Neural cell (in vitro differentiated cells): ENCODE measurements around the gene ATP11C. TPM values are rescaled to one million over a fixed set of nuclear protein-coding genes. Genes with fewer than 3 reads are reported as not detected.

Experiments
- H2AFZ ChIP-seq: fragments of 200-600, 300-800 bp; sonication (generic), shearing (Covaris generic); 2 replicates; pipeline ENCODE4 v1.6.0; 2014; ENCODE audit warnings: low read depth, mild to moderate bottlenecking, antibody characterized with exemption, low read length, moderate library complexity
- H3F3A ChIP-seq: fragments of 200-600 bp; shearing (Covaris generic); 2 replicates; pipeline ENCODE4 v1.6.1; 2016; ENCODE audit warnings: mild to moderate bottlenecking, moderate library complexity, mixed read lengths, antibody characterized with exemption, low read length; ENCODE audit not compliant: insufficient read depth, poor library complexity, severe bottlenecking
- H3K27ac ChIP-seq: fragments of 200-600, 300-800 bp; sonication (generic), shearing (Covaris generic); 2 replicates; pipeline ENCODE4 v1.5.1; 2014; ENCODE audit warnings: mild to moderate bottlenecking, low read length, moderate library complexity
- H3K27me3 ChIP-seq: fragments of 300-800, 200-600 bp; sonication (generic), shearing (Covaris generic); 2 replicates; pipeline ENCODE4 v1.6.0; 2014; ENCODE audit warnings: mild to moderate bottlenecking, low read depth, low read length, moderate library complexity; ENCODE audit not compliant: insufficient read depth
- H3K36me3 ChIP-seq: fragments of 300-800, 200-600 bp; sonication (generic), shearing (Covaris generic); 2 replicates; pipeline ENCODE4 v1.5.1; 2014; ENCODE audit warnings: mild to moderate bottlenecking, antibody characterized with exemption, low read length, moderate library complexity; ENCODE audit not compliant: insufficient read depth
- H3K4me2 ChIP-seq: fragments of 300-800, 200-600 bp; sonication (generic), shearing (Covaris generic); 2 replicates; pipeline ENCODE4 v1.6.0; 2014; ENCODE audit warnings: mild to moderate bottlenecking, low read length
- H3K4me3 ChIP-seq: fragments of 300-800, 200-600 bp; sonication (generic), shearing (Covaris generic); 2 replicates; pipeline ENCODE4 v1.5.1; 2014; ENCODE audit warnings: mild to moderate bottlenecking, low read length, moderate library complexity
- H3K79me2 ChIP-seq: fragments of 200-600 bp; shearing (Covaris generic); replicated peaks from 2 replicates; pipeline ENCODE4 v1.6.0; 2014; ENCODE audit warnings: mild to moderate bottlenecking, low read length, moderate library complexity; ENCODE audit not compliant: insufficient read depth
- H3K9ac ChIP-seq: fragments of 300-800, 200-600 bp; sonication (generic), shearing (Covaris generic); 2 replicates; pipeline ENCODE4 v1.6.1; 2016; ENCODE audit warnings: mild to moderate bottlenecking, low read length, mixed read lengths
- H3K9me2 ChIP-seq: fragments of 200-600 bp; shearing (Covaris generic); 2 replicates; pipeline ENCODE4 v1.6.1; 2016; ENCODE audit warnings: mild to moderate bottlenecking, low read length, mixed read lengths; ENCODE audit not compliant: insufficient read depth
- H3K9me3 ChIP-seq: fragments of 200-600, 300-800 bp; sonication (generic), shearing (Covaris generic); 2 replicates; pipeline ENCODE4 v1.6.1; 2016; ENCODE audit warnings: mild to moderate bottlenecking, mixed run types, low read length, moderate library complexity, mixed read lengths
- H4K20me1 ChIP-seq: fragments of 200-600 bp; shearing (Covaris generic); 2 replicates; pipeline ENCODE4 v1.6.1; 2016; ENCODE audit warnings: mild to moderate bottlenecking, mixed run types; ENCODE audit not compliant: insufficient read depth
- EP300 ChIP-seq: fragments of 450-650 bp; conservative IDR thresholded peaks from 2 replicates; pipeline ENCODE4 v1.6.1; 2014; ENCODE audit warnings: antibody characterized with exemption, mild to moderate bottlenecking, moderate library complexity; ENCODE audit not compliant: poor library complexity, severe bottlenecking
- EZH2 ChIP-seq: fragments of 200-600, 300-800 bp; shearing (Covaris generic), sonication (generic); IDR thresholded peaks from 2 replicates; pipeline ENCODE4 v1.6.1; 2014; ENCODE audit warnings: antibody characterized with exemption, low read length, borderline replicate concordance, mild to moderate bottlenecking; ENCODE audit not compliant: insufficient read depth, poor library complexity, severe bottlenecking
- MXI1 ChIP-seq: fragments of 450-650 bp; conservative IDR thresholded peaks from 2 replicates; pipeline ENCODE4 v1.6.1; 2014; ENCODE audit warnings: antibody characterized with exemption, mild to moderate bottlenecking; ENCODE audit not compliant: poor library complexity, severe bottlenecking
- POLR2AphosphoS5 ChIP-seq: IDR thresholded peaks from 2 replicates; pipeline ENCODE4 v1.6.1; 2012
- RAD21 ChIP-seq: fragments of 450-650 bp; conservative IDR thresholded peaks from 2 replicates; pipeline ENCODE4 v1.6.1; 2014; ENCODE audit warnings: antibody characterized with exemption, mild to moderate bottlenecking, moderate library complexity
- REST ChIP-seq: IDR thresholded peaks from 2 replicates; pipeline ENCODE4 v1.6.1; 2012; ENCODE audit warnings: borderline replicate concordance
- SMC3 ChIP-seq: fragments of 450-650 bp; conservative IDR thresholded peaks from 2 replicates; pipeline ENCODE4 v1.6.1; 2014; ENCODE audit warnings: antibody characterized with exemption, mild to moderate bottlenecking, moderate library complexity; ENCODE audit not compliant: poor library complexity
- TAF1 ChIP-seq: IDR thresholded peaks from 2 replicates; pipeline ENCODE4 v1.6.1; 2012; ENCODE audit warnings: low read depth
- polyA plus RNA-seq: library from polyadenylated mRNA; depleted of rRNA; stranded (reverse); fragments of >200 nt; gene quantifications from 2 replicates; pipeline ENCODE4 v1.2.3, GENCODE V29; 2014
- TF ChIP-seq, protein P1 (sequence below): fragments of 450-650 bp; IDR thresholded peaks from 2 replicates; pipeline ENCODE4 v1.5.1; 2014; ENCODE audit warnings: antibody characterized with exemption, mild to moderate bottlenecking, moderate library complexity; ENCODE audit not compliant: poor library complexity, severe bottlenecking

Gene ATP11C
- polyA plus RNA-seq, 1 donor from 2014 or later: 111 TPM

DNA sequence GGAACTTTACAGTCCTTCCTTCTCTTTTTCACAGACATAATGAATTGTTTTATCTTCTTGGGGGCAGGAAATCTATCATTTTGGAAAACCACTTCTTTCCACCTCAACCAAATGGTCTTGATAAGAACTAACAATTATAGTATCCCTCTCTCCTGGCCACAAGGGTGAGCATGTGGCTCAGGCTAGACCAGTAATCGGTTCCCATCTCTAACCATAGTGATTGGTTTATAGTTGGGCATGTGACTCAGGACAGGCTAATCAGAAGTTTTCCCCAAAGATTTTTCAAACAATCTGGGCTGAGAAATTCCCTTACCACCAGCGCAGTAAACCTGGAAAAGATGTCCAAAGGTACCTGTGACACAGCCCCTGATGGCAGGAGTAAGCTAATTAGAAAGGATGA lies 36.4 kb upstream of the ATP11C start:
- H3K27ac ChIP-seq: no peak overlapping the region
- no peaks in the 10 kb centered on the region for H3K27me3 ChIP-seq
- no peaks in the 10 kb centered on the region for H3F3A ChIP-seq
- H3K9me3 ChIP-seq: no peaks in the 10 kb centered on the region
- H2AFZ ChIP-seq: no peak overlapping the region
- H3K4me2 ChIP-seq: no peak overlapping the region
- no peaks in the 10 kb centered on the region for H3K9me2 ChIP-seq
- no peaks in the 10 kb centered on the region for H4K20me1 ChIP-seq
- no peak overlapping the region for H3K9ac ChIP-seq
- no peaks in the 10 kb centered on the region for H3K79me2 ChIP-seq
- no peak for TF ChIP-seq MXI1
- TF ChIP-seq REST: no peak
- TF ChIP-seq SMC3: no peak
- no peak for TF ChIP-seq TAF1
- no peak for TF ChIP-seq EZH2
- TF ChIP-seq, protein P1, sequence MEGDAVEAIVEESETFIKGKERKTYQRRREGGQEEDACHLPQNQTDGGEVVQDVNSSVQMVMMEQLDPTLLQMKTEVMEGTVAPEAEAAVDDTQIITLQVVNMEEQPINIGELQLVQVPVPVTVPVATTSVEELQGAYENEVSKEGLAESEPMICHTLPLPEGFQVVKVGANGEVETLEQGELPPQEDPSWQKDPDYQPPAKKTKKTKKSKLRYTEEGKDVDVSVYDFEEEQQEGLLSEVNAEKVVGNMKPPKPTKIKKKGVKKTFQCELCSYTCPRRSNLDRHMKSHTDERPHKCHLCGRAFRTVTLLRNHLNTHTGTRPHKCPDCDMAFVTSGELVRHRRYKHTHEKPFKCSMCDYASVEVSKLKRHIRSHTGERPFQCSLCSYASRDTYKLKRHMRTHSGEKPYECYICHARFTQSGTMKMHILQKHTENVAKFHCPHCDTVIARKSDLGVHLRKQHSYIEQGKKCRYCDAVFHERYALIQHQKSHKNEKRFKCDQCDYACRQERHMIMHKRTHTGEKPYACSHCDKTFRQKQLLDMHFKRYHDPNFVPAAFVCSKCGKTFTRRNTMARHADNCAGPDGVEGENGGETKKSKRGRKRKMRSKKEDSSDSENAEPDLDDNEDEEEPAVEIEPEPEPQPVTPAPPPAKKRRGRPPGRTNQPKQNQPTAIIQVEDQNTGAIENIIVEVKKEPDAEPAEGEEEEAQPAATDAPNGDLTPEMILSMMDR: no peak
- no peak for TF ChIP-seq POLR2AphosphoS5
- TF ChIP-seq RAD21: no peak
- TF ChIP-seq EP300: no peak
- no peak overlapping the region for H3K4me3 ChIP-seq
- H3K36me3 ChIP-seq: no peaks in the 10 kb centered on the region

DNA sequence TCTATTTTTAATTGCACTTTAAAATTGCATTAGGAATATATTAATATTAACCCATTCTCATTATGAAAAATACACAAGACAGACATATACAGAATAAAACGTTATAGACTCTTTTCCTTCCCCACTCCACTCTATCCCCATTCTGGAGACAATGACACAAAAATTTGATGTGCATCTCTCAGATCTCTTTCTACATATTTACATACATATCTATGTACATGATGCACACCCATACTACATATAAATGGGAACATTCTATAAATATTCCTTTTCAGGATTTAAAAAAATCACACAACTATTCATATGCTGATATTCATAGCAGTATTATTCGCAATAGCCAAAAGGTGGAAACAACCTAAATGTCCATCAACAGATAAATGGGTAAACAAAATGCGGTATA lies 34.9 kb upstream of the ATP11C start:
- Histone ChIP-seq H3K79me2 (no peaks in the 10 kb centered on the region), H3K9me2 (no peaks in the 10 kb centered on the region), H2AFZ (no peak overlapping the region), H3K36me3 (no peaks in the 10 kb centered on the region), H3K27ac (no peak overlapping the region), H3K4me2 (no peak overlapping the region), H3K4me3 (no peak overlapping the region), H3K9me3 (no peaks in the 10 kb centered on the region), H3K9ac (no peak overlapping the region), H3F3A (no peaks in the 10 kb centered on the region), H3K27me3 (no peaks in the 10 kb centered on the region), H4K20me1 (no peaks in the 10 kb centered on the region)
- TF ChIP-seq SMC3 (no peak), EP300 (no peak), REST (no peak), RAD21 (no peak), POLR2AphosphoS5 (no peak), MXI1 (no peak), EZH2 (no peak), TAF1 (no peak)
- TF ChIP-seq, protein P1: no peak
